Heart right ventricle (tissue), 16 donors: ENCODE data around the gene IL1RAPL2. TPM values are rescaled to one million over a fixed set of nuclear protein-coding genes. Genes with fewer than 3 reads are reported as not detected.

Source experiments
- ATAC-seq, 8 donors: fragments of 200-7000 bp; cut with Tn5 transposase; one replicate each; pipeline ENCODE4 v1.9.1; 2020; ENCODE audit warnings: mild to moderate bottlenecking in 8 of 8, moderate library complexity in 8 of 8, moderate number of reproducible peaks in 1 of 8
- DNase-seq, 2 donors: peaks; one replicate each; pipeline ENCODE4 v3.0.0-alpha.2; 2020
- H3K27ac ChIP-seq, 10 donors: fragments of 200-600 bp; sonication (generic) in 2 of 10; one replicate each; pipeline versions ENCODE4 v1.5.0 to v1.8.0; 2020 to 2022; ENCODE audit warnings: mild to moderate bottlenecking in 3 of 10
- H3K27me3 ChIP-seq, 7 donors: fragments of 200-600 bp; one replicate each; pipeline ENCODE4 v1.8.0; 2021 to 2022; ENCODE audit warnings: mild to moderate bottlenecking in 2 of 7
- H3K36me3 ChIP-seq, 9 donors: fragments of 200-600 bp; sonication (generic) in 1 of 9; one replicate each; pipeline versions ENCODE4 v1.5.0 to v1.8.0; 2020 to 2022; ENCODE audit warnings: mild to moderate bottlenecking in 2 of 9
- H3K4me1 ChIP-seq, 9 donors: fragments of 200-600 bp; sonication (generic) in 1 of 9; one replicate each; pipeline versions ENCODE4 v1.5.0 to v1.8.0; 2020 to 2022; ENCODE audit warnings: mild to moderate bottlenecking in 4 of 9
- H3K4me3 ChIP-seq, 10 donors: fragments of 200-600 bp; sonication (generic) in 2 of 10; one replicate each; pipeline versions ENCODE4 v1.5.0 to v1.8.0; 2020 to 2022; ENCODE audit warnings: mild to moderate bottlenecking in 7 of 10, moderate library complexity in 2 of 10
- H3K9me3 ChIP-seq, 11 donors: fragments of 200-600 bp in 10 of 11; sonication (generic) in 2 of 11; one replicate each; pipeline versions ENCODE4 v1.5.0 to v1.8.0; 2013 to 2022; ENCODE audit warnings: mild to moderate bottlenecking in 2 of 11, control low read depth in 1 of 11, moderate library complexity in 1 of 11
- CTCF ChIP-seq, 9 donors: fragments of 200-600 bp; sonication (generic) in 2 of 9; IDR thresholded peaks; one replicate each; pipeline versions ENCODE4 v1.5.0 to v1.8.0; 2021 to 2022; ENCODE audit warnings: antibody characterized with exemption in 9 of 9, mild to moderate bottlenecking in 5 of 9, moderate library complexity in 1 of 9
- WGBS, 2 donors: extraction: QIAGEN DNeasy Blood & Tissue Kit; methylation state at CpG; one replicate each; pipeline ENCODE4 v1.1.7; 2013; ENCODE audit warnings: inconsistent platforms in 1 of 2; 5-methylcytosine and 5-hydroxymethylcytosine counted together
- intact Hi-C, 10 donors: fragments of 100-400 bp; cut with DNase I; formaldehyde crosslinking; loops; one replicate each; pipeline versions ENCODE4 v1.11.1 to v1.14.2; 2022
- polyA plus RNA-seq, 2 donors: library from polyadenylated mRNA; stranded (reverse); fragments of 200-250 nt; gene quantifications; one replicate each; pipeline ENCODE4 v1.2.3, GENCODE V29; 2013
- total RNA-seq, 10 donors: library from RNA; stranded (reverse); fragmentation: NEBNext Ultra II Directional in 3 of 10; extraction: Animal tissue kit (Norgen Biotek cat#: 25700) in 3 of 10; gene quantifications; one replicate each; pipeline versions ENCODE4 v1.2.1 to v1.2.4, GENCODE V29; 2021 to 2023
- donor health status: Arrhythmogenic right ventricular cardiomyopathy.
- donor health status: ischemic (EF 13 %, LVEDD 7.1; RV severe dilation, severe dysfunction).
- donor health status: healthy with polysubstance abuse.
- donor health status: DM: no; HTN: yes; CAD: no.
- donor health status: DM: no; HTN: no; CAD: no.
- donor health status: ischemic (EF 25% LVEDD 6.9; RV normal size, moderate dysfunction).
- donor health status: ischemic (EF 25% LVEDD 5.7; RV mildly dilated, moderate dysfunction).
- donor health status: healthy.
- donor health status: DM: yes; HTN: yes; CAD: no.
- donor health status: Ischemic cardiomyopathy.
- donor health status: ischemic (EF 35%, LVEDD 5.7; RV mildly dilated, moderate dysfunction).
- donor health status: nonischemic (EF 11% LVEDD 7.7; RV severe dilation, severe dysfunction).
- donor health status: DM: yes; HTN: yes; CAD: no.
- donor health status: PGD.
- donor health status: ischemic (EF 29% LVEDD 5.4; RV normal size, mild dysfunction).
- donor health status: nonischemic (EF 23%, LVEDD 6.1; RV moderate dilation, normal function).

Gene IL1RAPL2
- total and polyA plus RNA-seq, 12 donors = 0.01 TPM; not detected in 11

DNA sequence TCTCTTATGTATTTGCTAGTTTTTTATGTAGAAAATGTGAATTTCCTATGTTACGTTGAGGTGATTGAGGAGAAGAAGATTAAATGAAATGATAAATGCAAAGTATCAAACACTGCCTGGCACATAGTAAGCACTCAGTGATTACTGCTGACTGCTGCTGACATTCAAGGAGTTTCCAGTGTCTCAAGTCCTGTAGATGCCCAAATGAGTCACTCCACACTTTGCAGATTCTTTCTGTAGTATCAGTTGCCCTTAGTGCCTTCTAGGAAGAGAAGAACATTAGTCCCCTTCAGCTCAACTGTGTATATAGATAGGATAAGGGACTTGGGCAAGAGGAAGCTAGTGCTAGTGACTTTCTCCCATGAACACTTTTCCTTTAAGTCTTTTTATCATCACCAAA lies 895.0 kb downstream of the IL1RAPL2 start:
- DNase-seq (no peak), ATAC-seq (no peak)
- intact Hi-C loops = no loop called here
- TF ChIP-seq CTCF (IDR thresholded peaks at IDR 0.05) = no peak
- no peak overlapping the region for H3K4me3 ChIP-seq
- H3K27me3 ChIP-seq = peaks cover 0 to 39% (median 0%) of the 10 kb centered on the region in 7 donors
- no peaks in the 10 kb centered on the region for H3K9me3 ChIP-seq
- no peaks in the 10 kb centered on the region for H3K36me3 ChIP-seq
- no peaks in the 10 kb centered on the region for H3K4me1 ChIP-seq
- WGBS, 2 donors = 79 to 85% methylated on average over 1 of the region's 1 CpG
- no peak overlapping the region for H3K27ac ChIP-seq

DNA sequence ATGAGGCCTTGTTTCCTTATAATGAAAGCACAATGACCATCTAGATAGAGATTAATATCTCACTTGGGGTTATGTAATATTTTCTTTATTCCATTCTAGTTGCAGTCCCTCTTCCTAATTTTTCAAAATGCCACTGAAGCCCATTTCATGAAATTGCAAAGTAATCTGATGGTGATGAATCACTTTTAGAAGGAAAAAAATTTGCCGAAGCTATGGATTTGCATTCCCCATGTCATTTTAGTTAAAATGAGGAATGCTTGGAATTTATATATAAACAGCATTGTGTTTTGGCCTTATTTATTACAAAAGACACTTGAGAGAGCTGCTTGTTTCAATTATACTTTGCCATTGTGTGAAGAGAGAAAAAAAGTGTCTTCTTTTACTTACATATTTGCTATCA lies 896.2 kb downstream of the IL1RAPL2 start:
- Histone ChIP-seq H3K27me3 (peaks cover 0 to 45% (median 0%) of the 10 kb centered on the region in 7 donors), H3K4me3 (no peak overlapping the region), H3K9me3 (no peaks in the 10 kb centered on the region), H3K36me3 (no peaks in the 10 kb centered on the region), H3K27ac (no peak overlapping the region), H3K4me1 (no peaks in the 10 kb centered on the region)
- DNase-seq (no peak), ATAC-seq (no peak)
- TF ChIP-seq CTCF (IDR thresholded peaks at IDR 0.05) = no peak
- 77 to 88% methylated on average over 1 of the region's 1 CpG for WGBS, 2 donors
- intact Hi-C loops = no loop called here

DNA sequence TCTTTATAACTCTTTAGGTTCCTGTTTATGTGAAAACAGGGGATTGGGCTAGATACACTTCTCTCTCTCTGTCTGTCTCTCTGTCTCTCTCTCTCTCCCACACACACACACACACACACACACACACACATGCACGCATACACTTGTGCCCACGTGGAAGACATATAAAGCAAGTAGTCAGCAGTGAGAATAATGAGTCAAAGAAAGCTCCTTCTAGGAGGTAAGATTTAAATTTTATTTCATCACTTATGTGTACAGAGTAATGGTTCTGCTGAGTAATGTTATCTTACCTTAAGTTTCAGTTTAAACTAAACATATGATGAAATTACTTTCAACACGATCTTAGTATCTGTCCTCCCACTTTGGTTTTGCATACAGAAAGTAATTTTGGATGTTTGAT lies 897.5 kb downstream of the IL1RAPL2 start:
- H3K4me1 ChIP-seq = no peaks in the 10 kb centered on the region
- no peak for DNase-seq
- H3K27me3 ChIP-seq = peaks cover 0 to 41% (median 0%) of the 10 kb centered on the region in 7 donors
- H3K27ac ChIP-seq = no peak overlapping the region
- no peak for TF ChIP-seq CTCF (IDR thresholded peaks at IDR 0.05)
- no peaks in the 10 kb centered on the region for H3K9me3 ChIP-seq
- 50 to 63% methylated on average over 3 of the region's 3 CpGs for WGBS, 2 donors
- intact Hi-C loops = no loop called here
- no peak overlapping the region for H3K4me3 ChIP-seq
- no peaks in the 10 kb centered on the region for H3K36me3 ChIP-seq
- no peak for ATAC-seq

DNA sequence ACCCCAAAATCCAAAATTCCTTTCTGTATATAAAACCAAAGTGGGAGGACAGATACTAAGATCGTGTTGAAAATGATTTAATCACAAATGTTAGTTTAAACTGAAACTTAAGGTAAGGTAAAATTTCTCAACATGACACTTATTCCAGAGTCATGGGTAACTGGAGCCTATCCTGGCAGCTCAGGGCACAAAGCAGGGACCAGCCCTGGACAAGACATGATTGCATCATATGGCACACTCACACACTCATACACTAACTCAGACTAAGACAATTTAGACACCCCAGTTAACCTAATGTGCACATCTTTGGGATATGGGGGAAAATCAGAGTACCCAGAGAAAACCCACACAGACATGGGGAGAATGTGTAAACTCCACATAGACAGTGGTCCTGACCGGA lies 898.6 kb downstream of the IL1RAPL2 start:
- DNase-seq = no peak
- Histone ChIP-seq H3K9me3 (no peaks in the 10 kb centered on the region), H3K27ac (no peak overlapping the region), H3K4me3 (no peak overlapping the region), H3K27me3 (peaks cover 0 to 43% (median 0%) of the 10 kb centered on the region in 7 donors), H3K4me1 (no peaks in the 10 kb centered on the region), H3K36me3 (no peaks in the 10 kb centered on the region)
- ATAC-seq = no peak
- intact Hi-C loops = no loop called here
- no peak for TF ChIP-seq CTCF (IDR thresholded peaks at IDR 0.05)
- WGBS, 2 donors = 87 to 90% methylated on average over 2 of the region's 2 CpGs

GRCh38 chrX:105468741-105469140 lies 902.7 kb downstream of the IL1RAPL2 start:
- no peak for ATAC-seq
- Histone ChIP-seq H3K4me1 (no peaks in the 10 kb centered on the region), H3K9me3 (no peaks in the 10 kb centered on the region), H3K4me3 (no peak overlapping the region), H3K36me3 (no peaks in the 10 kb centered on the region), H3K27ac (no peak overlapping the region), H3K27me3 (peaks cover 0 to 22% (median 0%) of the 10 kb centered on the region in 7 donors)
- TF ChIP-seq CTCF (IDR thresholded peaks at IDR 0.05) = no peak
- DNase-seq = no peak
- intact Hi-C loops = no loop called here
